ENCODE data around the gene FBXO41.

GRCh38 chr2:73250872-73251846, 33.1 kb downstream of the FBXO41 start:
- TF ChIP-seq TOX (CRISPR knock-in tag; IDR thresholded peaks at IDR 0.05; ENCODE audit: borderline replicate concordance) (no peak), OSR1 (CRISPR knock-in tag; IDR thresholded peaks at IDR 0.05) (no peak), ARNTL (CRISPR knock-in tag; IDR thresholded peaks at IDR 0.05; ENCODE audit: borderline replicate concordance, low read depth) (no peak), PATZ1 (CRISPR knock-in tag; IDR thresholded peaks at IDR 0.05; ENCODE audit: borderline replicate concordance) (no peak), CSDC2 (CRISPR knock-in tag; IDR thresholded peaks at IDR 0.05) (no peak), ZNF70 (CRISPR knock-in tag; IDR thresholded peaks at IDR 0.05) (no peak), RARB (CRISPR knock-in tag; IDR thresholded peaks at IDR 0.05) (no peak)
